GM19467 (cell line): ENCODE data around the gene RARRES2.

ENCODE experiments used
- ATAC-seq: cut with Tn5 transposase; IDR thresholded peaks from one replicate; pipeline ENCODE4 v1.9.1; 2021; ENCODE audit warnings: mild to moderate bottlenecking, moderate library complexity; ENCODE audit not compliant: unreplicated experiment

The RARRES2 gene

DNA sequence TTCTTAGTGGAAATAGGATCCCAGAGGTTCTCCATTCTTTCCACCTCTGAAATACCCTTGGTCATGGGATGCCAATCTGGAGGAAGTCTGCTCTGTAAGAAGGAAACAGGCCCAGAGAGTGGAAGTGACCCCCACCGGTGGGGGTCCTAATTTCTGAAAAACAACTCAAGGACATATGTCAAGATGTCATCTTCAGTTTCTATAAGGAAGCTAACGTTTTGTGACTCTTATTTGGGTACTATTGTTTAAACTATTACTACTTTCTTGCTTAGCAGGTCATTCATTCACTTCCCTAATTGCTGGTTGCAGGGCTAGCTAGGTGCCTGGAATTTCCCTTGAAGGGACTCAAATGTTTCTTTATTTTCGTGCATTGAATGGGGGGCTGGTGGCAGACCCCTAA lies 35.8 kb upstream of the RARRES2 start:
- ATAC-seq: no peak

DNA sequence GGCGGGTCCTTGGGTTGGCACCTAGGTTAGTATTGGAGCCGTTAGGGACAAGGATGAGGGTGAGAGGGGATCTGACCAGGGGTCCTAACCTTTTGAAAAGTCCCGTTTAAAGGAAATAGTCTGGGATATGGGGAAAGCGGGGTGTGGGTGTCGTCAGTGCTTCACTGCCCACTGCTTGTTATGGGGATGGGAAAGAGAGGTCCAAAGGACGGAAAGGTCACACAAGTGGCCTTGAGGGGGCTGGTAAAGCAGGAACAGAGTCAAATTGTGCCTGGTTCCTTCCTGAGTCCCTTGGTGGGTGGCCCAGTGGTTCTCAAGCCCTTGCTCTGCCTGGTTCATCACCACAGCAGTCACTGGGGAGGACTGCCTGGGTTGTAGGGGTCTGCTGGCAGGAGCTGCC lies 35.1 kb upstream of the RARRES2 start:
- no peak for ATAC-seq

DNA sequence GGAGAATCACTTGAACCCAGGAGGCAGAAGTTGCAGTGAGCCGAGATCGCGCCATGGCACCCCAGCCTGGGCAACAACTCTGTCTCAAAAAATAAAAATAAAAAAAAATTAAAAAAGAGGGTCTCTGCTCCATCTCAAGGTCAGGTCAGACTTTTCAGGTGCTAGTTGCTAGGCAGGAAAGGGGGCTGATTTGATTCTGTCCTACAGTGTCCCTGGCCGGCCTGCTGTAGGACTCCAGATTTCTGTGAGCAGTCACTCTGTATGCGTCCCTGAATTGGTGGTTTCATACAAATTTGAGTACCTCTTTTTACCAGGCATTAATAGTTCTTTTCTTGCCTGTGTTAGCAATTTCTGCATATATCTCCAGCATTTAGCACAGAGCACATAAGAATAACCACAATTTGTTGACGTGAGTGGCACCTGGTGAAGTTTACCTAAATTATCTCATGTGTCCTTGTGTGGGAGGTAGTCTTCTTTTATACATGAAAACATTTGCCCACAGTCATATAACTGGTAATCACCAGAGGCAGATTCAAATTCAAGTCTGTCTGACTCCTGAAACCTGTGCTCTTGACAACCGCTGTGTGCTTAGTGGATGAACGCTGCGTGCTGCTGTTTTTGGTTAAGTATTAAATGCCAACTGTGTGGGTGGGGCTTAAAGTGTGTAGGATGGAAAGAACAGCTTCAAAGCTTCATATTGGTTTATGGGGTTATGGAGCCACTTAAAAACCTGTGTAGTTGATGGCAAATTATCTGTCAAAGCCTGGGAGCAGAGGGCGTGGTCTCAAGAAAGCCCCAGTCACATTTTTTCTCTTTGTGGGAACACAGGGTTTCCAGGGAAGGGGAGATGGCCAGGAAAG lies 34.5 kb upstream of the RARRES2 start:
- ATAC-seq: no peak

DNA sequence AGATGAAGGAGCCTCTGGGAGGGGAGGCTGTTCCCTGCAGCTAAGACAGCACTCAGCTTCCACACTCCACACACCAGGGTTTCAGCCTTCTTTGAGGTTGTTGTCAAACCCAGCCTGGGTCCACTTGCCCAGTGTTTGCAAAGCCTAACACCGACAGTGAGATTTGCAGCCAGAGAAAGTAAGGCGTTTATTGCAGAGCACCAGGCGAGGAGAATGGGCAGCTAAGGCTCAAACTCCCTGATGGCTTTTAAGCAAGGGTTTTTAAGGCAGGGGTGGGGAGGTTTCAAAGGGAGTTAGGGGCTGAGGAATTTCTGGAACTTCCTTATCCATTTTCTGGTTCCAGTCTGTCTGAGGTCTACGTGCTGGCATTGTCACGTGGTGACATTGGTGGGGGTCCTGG lies 33.0 kb upstream of the RARRES2 start:
- ATAC-seq: no peak

DNA sequence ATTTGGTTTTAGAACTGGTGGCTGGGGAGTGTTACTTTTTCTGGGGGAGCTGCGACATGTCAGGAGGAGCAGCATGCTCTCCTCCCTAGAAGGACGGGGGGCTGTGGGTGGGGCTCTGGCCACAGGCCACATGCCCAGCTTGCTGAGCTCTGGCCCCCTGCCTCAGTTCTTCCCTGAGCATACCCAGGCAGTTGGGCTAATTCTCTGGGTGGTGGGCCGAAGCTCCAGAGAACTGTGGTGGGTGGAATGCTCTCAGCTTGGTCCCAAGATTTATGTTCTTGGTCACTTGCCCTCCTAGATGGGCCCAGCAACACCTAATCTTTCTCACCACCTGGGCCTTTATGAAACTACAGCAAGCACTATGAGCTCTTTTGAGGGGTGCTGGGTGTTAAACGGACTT lies 32.6 kb upstream of the RARRES2 start:
- no peak for ATAC-seq

DNA sequence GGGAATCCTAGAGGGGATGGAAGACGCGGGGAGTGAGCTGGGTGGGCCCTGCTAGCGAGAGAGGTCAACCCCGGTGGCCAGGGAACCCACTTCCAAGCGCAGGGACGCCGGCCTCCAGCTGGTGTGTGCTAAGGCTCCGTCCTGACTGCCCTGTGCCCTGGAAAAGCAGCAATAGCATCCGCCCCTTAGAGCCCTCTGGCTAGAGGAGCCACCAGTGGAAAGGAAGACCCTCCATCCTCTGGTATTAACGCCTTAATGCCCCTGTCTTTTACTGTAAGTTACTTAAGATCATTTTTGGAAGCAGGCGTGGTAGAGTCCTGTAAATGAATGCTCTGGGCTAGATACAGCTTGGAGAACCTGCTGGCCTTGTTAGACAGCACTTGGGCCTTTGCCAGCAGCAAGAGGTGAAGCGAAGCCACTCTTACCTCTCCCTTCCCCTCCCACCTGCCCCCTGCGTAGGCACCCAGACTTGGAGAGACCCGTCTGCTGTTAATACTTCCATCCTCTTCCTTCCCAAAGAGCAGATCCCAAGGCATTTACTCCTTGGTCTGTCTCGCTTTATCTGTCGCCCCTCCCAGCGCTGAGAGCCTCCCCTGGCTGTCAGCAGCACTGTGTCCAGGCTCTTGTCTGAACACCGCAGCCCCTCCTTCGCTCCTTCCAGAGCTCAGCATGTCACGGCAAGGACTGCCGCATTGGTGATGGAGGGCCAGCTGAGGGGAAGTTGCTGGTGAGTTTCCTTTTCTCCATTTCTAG lies 31.8 kb upstream of the RARRES2 start:
- ATAC-seq: no peak

DNA sequence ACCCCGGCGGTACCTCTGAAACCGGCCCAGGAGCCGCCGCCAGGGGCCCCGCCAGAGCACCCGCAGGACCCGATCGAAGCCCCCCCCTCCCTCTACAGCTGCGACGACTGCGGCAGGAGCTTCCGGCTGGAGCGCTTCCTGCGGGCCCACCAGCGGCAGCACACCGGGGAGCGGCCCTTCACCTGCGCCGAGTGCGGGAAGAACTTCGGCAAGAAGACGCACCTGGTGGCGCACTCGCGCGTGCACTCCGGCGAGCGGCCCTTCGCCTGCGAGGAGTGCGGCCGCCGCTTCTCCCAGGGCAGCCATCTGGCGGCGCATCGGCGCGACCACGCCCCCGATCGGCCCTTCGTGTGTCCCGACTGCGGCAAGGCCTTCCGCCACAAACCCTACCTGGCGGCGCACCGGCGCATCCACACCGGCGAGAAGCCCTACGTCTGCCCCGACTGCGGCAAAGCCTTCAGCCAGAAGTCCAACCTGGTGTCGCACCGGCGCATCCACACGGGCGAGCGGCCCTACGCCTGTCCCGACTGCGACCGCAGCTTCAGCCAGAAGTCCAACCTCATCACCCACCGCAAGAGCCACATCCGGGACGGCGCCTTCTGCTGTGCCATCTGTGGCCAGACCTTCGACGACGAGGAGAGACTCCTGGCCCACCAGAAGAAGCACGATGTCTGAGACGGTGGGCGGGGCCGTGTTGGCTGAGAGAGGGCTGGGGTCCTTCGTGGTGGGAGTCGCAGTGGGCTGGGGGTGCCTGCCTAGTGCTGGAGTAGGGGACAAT lies 31.0 kb upstream of the RARRES2 start:
- ATAC-seq: no peak

DNA sequence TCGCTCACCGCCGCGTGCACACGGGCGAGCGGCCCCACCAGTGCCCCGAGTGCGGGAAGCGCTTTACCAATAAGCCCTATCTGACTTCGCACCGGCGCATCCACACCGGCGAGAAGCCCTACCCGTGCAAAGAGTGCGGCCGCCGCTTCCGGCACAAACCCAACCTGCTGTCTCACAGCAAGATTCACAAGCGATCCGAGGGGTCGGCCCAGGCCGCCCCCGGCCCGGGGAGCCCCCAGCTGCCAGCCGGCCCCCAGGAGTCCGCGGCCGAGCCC lies 30.5 kb upstream of the RARRES2 start:
- no peak for ATAC-seq

DNA sequence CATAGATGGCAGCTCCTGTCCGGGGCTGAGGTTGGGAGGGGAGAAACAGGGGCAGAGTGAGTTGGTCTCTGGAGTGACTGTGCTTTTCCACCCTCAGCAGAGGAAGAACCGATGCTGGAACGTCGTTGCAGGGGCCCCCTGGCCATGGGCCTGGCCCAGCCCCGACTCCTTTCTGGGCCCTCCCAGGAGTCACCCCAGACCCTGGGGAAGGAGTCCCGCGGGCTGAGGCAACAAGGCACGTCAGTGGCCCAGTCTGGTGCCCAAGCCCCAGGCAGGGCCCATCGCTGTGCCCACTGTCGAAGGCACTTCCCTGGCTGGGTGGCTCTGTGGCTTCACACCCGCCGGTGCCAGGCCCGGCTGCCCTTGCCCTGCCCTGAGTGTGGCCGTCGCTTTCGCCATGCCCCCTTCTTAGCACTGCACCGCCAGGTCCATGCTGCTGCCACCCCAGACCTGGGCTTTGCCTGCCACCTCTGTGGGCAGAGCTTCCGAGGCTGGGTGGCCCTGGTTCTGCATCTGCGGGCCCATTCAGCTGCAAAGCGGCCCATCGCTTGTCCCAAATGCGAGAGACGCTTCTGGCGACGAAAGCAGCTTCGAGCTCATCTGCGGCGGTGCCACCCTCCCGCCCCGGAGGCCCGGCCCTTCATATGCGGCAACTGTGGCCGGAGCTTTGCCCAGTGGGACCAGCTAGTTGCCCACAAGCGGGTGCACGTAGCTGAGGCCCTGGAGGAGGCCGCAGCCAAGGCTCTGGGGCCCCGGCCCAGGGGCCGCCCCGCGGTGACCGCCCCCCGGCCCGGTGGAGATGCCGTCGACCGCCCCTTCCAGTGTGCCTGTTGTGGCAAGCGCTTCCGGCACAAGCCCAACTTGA lies 29.9 kb upstream of the RARRES2 start:
- ATAC-seq: no peak

DNA sequence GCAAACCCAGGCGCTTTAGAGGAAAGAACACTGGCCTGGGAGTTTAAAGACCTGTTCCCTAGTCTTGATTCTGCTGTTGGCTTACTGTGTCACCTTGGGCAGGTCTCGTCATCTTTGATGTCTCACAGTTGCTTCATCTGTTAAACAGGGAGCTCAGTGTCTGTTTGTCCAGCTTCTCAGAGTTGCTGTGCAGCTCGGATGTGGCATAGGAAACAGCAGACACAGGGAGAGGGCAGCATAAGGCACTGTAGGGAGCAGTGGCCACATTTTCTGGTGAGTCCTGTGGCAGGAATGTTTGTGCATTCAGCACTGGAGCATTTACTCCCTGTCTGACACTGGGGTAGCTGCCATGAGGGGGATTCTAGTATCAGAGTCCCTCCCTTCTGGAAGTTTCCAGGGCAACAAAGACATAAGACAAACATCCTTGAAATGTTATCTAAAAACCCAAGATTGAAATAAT lies 29.2 kb upstream of the RARRES2 start:
- no peak for ATAC-seq

DNA sequence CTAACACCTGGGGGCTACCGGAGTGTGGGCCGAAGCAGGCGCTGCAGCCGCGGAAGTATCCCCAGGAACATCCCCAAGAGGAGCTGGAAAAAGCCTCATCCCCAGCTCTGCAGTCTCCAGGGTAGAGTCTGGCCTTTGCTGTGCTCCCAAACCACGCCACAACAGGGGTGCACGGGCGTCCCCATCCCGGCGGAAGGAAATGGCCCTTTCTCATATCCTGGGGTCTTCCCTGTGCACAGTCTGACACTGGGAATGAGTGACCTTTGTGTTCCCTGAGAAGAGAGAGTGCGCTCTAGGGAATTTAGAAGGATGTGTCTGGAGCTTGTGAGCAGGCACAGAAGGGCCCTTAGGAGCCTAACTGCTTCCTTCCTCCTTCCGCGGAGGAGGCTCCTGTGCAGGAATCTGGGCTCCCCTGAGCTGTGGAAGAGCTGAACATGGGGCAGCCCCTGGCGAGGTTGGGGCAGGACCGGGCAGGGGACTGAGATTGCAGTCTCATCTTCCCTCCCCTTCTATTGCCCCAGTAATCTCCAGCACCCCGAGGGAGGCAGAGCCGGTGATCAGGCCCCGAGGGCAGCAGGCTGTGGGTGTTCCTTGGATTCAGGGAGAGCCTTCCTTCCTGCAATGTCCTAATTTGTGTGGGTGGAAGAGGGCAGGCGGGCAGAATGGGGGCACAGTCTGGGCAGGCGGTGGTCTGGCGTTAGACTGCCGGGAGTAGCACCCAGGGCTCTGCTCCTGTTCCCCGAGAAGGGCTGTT lies 28.5 kb upstream of the RARRES2 start:
- ATAC-seq: no peak

DNA sequence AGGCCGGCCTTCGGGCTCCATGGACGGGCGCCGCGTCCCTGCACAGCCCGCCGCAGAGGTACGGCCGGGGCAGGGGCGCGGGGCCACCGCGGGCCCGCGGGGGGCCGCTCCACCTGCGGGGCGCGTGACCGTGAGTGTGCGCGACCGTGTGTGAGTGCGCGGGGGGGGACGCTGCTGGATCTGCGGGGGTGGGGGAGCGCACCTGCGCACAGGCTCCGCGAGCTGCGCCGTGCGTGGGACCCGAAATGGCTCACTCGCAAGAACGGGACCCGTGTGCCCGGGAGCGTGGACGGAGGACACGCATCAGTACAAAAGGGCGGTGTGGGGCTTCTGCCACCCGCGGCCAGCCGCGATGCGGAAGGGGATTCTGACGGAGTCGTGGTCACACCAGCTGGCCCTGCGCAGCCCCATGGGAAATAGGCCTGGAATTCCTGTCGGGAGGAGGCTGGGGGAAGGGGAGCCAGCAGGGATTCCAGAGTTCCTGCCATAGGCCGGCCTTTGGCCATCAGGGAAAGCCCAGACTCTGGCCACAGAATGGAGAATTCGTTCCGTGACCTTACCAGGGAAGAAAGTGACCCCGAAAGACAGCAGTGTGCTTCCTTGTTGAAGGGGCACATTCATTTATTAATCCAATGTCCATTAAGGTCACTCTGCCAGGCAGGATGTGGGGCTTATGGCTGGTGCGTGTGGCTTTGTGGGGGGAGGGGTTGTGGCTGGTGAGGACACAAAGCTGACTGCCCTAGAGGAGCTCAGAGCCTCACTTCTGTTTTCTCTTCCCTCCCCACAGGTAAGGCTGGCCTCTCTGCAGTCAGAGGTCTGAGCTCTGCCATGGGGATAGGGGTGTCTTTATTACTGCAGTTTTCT lies 27.7 kb upstream of the RARRES2 start:
- ATAC-seq: peak; percentile 15

DNA sequence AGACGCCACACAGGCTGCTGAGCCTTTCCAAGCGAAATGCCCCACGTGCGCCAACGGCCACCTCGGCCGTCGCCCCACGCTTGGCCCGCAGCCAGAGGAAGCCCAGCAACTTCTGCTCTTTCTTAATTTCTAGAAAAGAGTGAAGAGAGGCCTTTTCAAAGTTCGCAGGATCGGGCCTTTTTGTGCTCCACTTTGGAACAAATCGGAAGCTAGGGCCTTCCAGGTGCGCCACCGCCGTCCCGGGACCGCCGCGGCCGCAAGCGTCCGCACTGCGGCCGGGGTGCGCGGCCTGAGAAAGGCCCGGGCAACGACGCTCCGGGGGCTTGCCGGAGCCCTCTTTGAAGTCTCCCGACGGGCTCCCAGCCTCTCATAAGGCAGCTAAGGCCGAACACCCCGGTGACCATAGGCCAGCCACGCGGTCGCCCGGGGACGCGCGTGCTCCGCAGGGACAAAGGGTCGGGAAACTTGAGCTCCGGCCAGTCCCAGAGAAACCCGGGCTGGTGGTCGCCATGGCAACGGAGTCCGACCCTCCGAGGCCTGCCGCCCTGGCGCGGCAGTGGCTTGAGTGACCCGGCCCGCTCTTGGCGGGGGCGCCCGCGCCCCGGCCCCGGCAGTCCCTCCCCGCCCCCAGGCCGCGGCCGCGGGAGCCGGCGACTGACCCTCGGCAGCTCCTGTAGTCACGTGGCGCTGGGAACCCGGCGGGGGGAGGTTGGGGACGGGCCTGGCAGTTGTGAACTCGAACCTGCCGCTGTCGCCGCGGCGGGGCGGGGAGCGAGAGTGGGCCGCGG lies 26.9 kb upstream of the RARRES2 start, which contains the start of gene REPIN1:
Gene REPIN1, plus strand, starts transcription at position 727 of the 788 bp plus-strand sequence. CDS start 890 bp downstream, outside the sequence.
- ATAC-seq: peak; percentile 50

DNA sequence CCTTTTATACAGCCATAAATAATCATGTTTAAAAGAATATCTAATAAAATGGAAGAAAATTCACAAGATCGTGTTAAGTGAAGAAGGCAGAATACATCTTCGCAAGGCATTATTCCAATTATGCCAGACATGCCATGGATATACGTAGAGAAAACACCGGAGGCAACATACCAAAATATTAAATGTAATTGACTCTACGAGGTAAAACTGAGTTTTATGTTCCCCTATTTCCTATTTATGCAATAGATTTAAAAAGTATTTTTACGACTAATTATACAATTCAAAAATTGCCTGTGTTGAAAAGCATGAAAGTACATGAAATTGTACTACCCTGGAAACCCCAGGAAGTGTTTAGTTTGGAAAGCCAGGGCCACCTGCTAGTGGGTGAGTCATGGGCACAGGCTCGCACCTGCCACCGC lies 26.3 kb upstream of the RARRES2 start:
- no peak for ATAC-seq

DNA sequence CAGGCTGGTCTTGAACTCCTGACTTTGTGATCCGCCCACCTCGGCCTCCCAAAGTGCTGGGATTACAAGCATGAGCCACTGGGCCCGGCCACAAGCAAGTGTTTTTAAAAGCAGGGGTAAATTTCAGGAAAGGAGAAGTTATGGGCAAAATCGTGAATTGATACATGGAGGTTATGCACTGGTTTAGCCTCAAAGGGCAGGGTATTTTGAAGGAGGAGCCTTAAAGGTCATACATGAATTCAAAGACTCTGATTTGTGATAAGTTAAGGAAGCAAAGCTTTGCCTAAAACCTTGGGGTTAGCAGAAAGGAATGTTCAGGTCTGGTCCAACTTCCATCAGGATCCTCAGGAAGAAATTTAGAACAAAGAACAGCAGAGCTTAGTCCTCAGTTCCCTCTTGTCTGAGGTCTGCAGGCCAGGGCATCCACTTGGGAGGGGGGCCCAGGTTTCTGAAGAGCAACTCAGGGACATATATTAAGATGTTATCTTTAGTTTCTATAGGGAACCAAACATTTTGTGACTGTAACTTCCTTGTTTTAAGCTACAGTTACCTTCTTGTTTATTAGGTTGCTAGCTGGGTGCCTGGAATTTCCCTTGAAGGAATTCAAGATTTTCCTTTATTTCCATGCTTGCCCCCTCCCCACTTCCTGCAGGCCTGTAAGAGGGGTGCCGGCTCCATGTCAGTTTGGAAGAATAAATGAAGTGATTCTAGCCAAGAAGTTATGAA lies 24.4 kb upstream of the RARRES2 start:
- no peak for ATAC-seq

DNA sequence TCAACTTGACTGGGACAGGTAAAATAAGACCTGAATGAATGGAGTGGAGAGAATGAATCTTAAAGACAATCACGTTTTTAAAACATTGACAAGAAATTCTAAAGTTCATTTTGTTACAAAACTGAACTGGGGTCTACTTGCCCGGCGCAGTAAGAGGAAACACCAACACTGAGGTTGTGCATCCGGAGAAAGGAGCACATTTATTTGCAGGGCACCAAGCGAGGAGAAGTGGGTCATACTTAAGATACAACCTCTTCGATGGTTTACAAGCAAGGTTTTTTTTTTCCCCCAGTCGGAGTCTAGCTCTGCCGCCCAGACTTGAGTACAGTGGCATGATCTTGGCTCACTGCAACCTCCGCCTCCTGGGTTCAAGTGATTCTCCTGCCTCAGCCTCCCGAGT lies 23.8 kb upstream of the RARRES2 start:
- no peak for ATAC-seq

DNA sequence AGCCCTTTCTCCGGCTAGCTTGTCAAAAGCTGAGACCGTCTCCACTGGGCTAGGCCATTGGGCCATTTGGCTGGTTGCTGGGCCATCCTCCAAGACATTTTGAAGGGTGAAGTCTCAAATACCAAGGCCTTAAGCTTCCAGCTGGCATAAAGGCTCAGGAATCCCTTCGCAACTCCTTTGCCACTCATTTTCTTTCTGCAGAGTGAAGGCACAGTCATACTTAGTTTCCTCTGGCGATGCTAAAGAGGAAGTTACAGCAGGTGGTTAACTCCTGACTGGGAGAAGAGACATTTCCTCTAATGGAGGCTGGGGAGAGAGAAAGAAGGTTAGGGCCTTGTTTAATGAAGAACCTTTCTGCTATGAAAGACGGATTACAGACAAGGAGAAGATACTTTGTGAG lies 22.4 kb upstream of the RARRES2 start:
- ATAC-seq: no peak
